GM19397 (cell line): Measurements from ENCODE around the gene FOXP4.
A peak's percentile ranks its signal among the peaks of the same experiment; 100 is the strongest.

Experiments used
- ATAC-seq: cut with Tn5 transposase; IDR thresholded peaks from one replicate; pipeline ENCODE4 v1.9.1; 2021; ENCODE audit warnings: mild to moderate bottlenecking, moderate library complexity; ENCODE audit not compliant: unreplicated experiment

Gene FOXP4

DNA sequence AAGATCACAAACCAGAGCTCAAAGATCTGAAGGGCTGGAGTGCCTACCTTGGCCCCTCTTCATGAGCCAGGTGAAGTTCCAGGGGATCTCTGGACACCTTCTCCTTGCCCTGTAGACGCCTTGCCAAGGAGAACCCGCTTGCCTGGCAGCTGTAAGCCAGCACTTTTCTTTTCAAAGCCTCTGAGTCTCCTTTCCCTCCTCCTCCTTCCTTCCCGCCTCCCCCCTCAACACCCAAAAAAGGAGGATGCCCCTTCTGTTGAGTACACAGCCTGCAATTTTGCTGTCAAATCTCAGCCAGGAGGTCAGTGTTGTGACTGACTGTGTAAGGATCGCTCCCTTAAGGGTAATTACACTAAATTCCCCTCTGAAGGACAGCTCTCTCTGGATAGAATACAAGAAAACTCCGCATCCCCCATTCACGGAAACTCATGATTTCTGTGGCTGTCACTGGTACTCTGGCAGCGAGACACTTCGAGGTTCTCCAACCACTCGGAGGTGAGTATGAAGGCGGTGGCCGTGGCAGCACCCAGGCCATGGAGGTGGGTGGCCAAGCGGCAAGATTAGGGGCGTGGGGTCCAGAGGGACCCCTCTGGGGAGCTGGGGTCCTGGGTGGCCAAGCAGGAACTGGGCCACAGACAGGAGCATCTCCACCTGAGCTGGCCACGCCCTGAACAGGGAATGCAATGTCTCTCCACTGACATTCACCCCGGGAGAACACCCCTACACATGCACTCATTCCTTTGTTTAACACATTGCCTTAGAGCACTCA is 23.2 kb upstream of the FOXP4 start:
- no peak for ATAC-seq

- ATAC-seq = no peak
Observed at GRCh38 chr6:41523915-41524633, 22.1 kb upstream of the FOXP4 start.

- no peak for ATAC-seq
Observed at GRCh38 chr6:41524634-41525011, 21.6 kb upstream of the FOXP4 start.

GRCh38 chr6:41527721-41528408 is 18.3 kb upstream of the FOXP4 start:
- no peak for ATAC-seq

GRCh38 chr6:41528409-41528963 is 17.7 kb upstream of the FOXP4 start:
- ATAC-seq = no peak

GRCh38 chr6:41529049-41529448 is 17.1 kb upstream of the FOXP4 start:
- no peak for ATAC-seq

GRCh38 chr6:41529970-41530369 is 16.2 kb upstream of the FOXP4 start:
- no peak for ATAC-seq

DNA sequence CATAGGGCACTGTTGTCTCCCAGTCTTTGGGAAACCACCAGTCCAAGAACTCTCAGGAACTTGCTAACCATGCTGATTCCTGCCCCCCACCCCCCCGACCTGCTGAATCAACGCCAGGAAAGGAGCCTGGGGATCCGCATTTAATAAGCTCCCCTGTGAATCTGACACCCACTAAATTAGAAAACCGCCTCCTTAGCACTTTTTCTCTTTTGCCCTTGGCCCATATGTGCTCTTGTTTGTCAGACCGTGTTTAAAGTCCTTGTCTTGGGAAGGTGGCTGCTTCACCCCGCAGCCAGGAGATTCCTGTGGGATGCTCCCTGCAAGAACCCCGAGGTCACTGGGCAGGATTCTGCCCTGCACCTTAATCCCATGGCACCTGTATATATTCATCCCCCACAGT is 15.7 kb upstream of the FOXP4 start:
- ATAC-seq = no peak

DNA sequence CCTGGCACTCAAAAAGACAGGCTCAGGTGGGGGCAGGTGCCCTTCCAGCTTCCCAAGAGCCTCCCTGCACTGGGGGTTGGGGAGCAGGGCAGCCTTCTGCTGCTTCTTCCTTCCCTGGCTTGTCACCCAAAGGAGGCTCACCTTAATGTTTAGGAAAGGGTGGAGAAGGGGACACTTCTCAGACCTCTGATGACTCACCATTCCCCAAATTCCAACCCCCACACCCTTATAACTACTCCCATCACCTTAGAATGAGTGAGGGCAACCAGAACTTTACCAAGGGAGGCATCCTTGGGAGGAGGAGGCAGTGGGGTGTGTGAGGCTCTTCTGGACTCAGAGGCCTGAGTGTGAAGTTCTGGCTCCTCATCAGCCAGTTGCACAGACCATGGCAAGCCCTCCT is 15.2 kb upstream of the FOXP4 start:
- ATAC-seq = no peak

- ATAC-seq = peak; percentile 87
Observed at GRCh38 chr6:41531591-41532582, 14.3 kb upstream of the FOXP4 start.

- no peak for ATAC-seq
Observed at GRCh38 chr6:41535766-41536165, 10.4 kb upstream of the FOXP4 start.

DNA sequence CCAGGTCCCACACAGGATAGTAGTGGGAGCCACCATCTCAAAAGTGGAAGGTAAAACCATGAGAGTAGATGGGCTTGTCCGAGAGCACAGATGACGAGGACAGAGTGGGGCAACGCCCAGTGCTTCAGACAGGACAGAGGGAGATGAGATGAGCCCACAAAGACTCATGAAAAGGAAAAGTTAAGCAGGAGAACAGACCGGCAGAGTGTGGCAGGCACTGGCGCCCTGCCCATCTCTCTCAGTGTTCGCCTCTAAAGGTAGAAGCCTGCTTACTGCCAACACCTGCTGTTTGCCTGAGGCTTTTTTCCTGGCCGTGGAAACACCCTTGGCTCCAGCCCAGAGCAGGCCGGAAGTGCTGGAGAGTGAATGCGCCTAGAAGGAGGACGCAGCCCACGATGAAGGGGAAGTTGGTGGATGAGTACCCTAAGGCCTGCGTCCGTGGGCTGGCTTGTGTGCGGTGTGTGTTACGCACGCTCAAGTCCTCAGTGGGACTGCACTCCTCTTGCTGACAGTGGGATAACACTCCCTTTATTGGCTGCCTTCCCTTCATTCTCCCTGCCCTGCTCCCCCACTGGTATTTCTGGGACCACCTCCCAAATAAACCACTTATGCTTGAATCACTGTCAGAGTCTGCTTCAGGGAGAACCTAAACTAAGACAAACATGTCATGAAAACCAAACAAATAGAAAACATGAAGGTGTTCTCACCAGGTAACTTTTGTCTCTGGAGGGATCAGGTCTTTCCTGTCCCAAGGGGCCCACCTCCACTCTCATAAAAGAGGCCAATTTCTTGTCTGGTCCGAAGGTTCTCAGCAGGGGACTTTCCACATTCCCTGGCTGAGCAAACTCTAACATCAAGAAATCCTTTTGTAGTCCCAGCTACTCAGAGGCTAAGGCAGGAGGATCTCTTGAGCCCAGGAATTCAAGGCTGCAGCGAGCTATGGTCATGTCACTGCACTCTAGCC is 9.1 kb upstream of the FOXP4 start:
- ATAC-seq = no peak

DNA sequence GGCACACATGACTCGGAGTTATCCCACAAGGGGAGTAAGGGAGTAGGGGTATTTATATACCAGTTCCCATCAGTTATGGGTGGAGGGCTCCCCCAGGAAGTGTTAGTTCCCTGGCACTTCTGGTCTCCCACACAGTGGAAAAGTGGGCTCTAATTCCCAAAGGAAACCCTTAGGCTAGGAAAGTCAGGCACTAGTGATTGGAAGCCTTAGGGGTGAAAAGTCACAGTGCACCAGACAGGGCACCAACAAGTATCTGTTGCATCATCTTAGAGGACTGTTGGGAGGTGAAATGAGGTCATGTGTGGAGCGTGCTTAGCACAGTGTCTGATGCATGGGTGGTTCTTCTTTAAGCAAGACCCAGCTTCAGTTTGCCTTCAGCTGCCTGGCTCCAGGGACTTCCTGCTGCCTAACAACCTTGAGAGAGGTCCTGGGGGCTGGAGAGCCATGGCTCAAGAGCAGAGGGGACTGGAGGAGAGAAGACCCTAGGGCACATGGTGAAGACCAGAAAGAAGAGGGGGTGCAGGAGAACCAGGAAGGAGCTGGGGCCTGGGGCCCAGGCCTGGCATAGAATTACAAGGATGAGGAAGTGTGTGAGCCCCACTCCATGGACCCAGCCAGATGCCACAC is 7.5 kb upstream of the FOXP4 start:
- ATAC-seq = no peak

- ATAC-seq = no peak
Observed at GRCh38 chr6:41539204-41539603, 7.0 kb upstream of the FOXP4 start.

- ATAC-seq = no peak
Observed at GRCh38 chr6:41541364-41541763, 4.8 kb upstream of the FOXP4 start.

GRCh38 chr6:41543087-41543486 is 3.1 kb upstream of the FOXP4 start:
- ATAC-seq = no peak

GRCh38 chr6:41545247-41545702 is 906 bp upstream of the FOXP4 start:
- no peak for ATAC-seq

- peak; percentile 43 for ATAC-seq
Observed at GRCh38 chr6:41546475-41546865, 289 bp downstream of the FOXP4 start.
